DMS114 treated with DMSO at 0.1 percent for 48 hours (cell line): ENCODE measurements around the gene NAE1.
"Not testable (repeated sequence)": the region's sequence is repeated elsewhere in the genome, so short reads cannot be mapped to it uniquely, and the experiment has no call there.

Source experiments
- DNase-seq: peaks from one replicate; lab custom pipeline; 2025; ENCODE audit not compliant: unreplicated experiment; lab: John Stamatoyannopoulos, UW

NAE1 gene

GRCh38 chr16:66809765-66810164 lies 21.0 kb downstream of the NAE1 start:
- no peak for DNase-seq

DNA sequence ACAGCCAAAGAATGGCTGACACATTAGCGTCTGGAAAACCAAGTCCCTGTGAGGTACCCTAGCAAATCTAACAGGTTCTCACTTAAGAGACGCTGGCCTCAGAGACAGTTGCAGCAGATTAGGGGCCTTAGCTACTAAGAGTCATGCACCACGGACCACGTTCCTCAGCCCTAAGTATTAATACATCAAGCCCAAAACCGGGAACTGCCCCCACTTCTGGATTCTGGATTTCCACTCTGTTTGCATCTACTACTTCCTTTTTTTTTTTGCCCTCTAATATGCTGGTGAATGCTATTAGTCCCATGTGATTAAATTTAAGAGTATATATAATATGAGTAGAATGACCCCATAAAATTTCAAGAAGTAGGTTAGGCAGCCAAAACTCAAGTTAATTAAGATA lies 28.6 kb downstream of the NAE1 start:
- DNase-seq, result no peak

GRCh38 chr16:66801320-66802105 lies 29.3 kb downstream of the NAE1 start, which contains the start of gene TERB1:
Gene TERB1 (minus strand): TSS chr16:66801584. CDS start chr16:66796798, 4,786 bp downstream.
- no peak for DNase-seq

- DNase-seq, result no peak
Measured at GRCh38 chr16:66800856-66801255, 29.9 kb downstream of the NAE1 start.

DNA sequence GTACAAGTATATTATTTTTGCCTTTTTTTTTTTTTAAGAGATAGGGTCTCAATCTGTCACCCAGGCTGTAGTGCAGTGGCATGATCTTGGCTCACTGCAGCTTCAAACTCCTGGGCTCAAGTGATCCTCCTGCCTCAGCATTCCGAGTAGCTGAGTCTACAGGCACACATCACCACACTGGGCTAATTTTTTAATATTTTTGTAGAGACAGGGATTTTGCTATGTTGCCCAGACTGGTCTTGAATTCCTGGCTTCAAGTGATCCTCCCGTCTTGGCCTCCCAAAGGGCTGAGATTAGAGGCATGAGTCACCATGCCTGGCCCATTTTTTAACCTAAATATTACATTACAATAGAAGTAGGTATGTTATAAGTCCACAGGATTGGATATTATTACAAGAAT lies 32.6 kb downstream of the NAE1 start:
- DNase-seq, result no peak

GRCh38 chr16:66793984-66794383 lies 36.8 kb downstream of the NAE1 start:
- not testable (repeated sequence) for DNase-seq

DNA sequence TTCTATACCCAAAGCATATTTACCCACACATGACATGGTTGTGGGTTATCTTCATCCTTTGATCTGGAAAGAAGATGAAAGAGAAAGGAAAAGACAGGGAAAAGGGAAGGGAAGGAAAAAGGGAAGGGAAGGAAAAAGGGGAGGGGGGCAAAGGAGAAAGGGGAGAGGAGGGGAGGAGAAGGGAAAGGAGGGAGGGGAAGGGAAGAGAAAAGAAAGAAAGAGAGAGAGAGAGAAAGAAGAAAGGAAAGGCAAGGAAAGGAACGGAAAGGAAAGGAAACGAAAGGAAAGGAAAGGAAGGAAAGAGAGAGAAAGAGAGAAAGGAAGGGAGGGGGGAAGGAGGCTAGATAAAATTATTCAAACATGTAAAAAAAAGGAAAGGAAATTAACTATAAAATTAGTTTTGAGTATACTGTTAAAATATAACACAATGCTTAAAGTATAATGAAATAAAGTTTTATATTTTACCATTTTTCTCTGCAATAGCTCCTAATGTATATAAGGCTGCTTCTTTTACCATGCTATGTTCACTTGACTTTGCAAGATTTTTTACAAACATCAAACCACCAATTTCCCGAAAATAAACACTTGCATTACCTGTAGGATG lies 40.5 kb downstream of the NAE1 start:
- DNase-seq, result no peak

DNA sequence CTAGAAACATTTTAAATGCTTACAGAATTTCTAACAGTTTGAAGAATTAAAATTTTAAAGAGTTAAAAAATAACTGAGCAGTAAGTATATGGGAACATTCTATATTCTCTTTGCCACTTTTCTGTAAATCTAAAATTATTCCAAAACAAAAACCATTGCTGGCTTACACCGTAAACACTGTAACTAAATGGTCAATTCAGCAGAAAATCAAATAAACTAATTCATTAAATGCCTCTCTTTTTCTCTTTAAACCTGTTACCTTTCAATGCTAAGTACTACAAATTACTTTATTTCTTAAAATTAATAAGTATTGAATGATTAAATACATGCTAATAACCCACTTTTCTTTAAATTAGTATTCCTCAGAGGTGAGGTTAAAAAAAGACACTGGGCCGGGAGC lies 43.3 kb downstream of the NAE1 start:
- DNase-seq, result no peak

DNA sequence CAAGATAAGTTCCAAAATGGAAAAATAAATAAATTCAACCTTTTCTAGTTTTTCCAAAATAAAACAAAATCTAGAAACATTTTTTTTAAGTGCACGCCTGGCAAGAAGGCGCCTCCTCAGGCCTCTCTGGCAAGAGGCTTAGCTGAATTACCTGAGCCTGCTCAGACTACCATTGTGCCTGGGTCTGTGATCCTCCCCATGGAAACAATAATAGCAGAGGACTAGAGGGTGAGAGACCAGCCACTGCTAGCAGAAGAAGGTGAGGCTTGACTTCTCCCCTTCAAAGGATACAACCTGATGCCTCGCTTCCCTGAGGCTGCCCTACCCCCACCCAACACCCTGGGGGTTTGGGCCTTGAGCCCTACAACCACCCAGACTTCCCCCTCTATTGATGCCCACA lies 44.2 kb downstream of the NAE1 start:
- no peak for DNase-seq

- DNase-seq, result no peak
Measured at GRCh38 chr16:66776457-66776856, 54.3 kb downstream of the NAE1 start.

DNA sequence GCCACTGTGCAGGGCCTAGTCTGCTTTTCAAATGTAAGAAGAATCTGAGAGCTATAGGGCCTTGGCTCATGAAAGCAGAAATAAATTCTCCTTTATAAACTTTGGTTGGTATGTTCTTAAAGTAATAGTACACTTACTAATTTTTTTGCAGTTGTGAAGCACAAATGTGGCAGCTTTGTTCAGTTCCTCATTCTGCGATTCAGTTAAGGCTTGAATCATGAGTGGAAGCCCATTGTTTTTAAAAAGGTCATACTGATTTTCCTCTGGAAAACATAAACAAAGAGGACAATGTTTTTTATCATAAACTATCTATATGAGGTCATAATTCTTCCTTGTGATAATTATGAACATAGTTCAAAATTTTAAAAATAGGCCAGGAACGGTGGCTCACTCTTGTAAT lies 55.8 kb downstream of the NAE1 start:
- DNase-seq, result no peak

DNA sequence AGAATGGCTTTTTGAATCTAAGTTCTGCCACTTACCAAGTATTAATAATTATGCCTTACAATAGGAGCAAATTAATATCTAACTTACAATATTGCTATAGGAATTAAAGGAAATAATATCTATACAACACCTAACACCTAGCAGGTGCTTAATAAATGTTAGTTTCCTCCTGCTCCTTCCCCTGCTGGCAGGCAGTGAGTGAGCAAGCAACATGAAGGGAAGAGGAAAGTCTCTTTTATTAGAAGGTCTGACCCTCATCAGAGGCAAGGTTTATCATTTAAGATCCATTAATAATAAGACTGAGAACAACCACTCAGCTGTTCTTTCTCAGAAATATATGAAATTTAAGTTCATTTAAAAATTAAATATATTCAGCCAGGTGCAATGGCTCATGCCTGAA lies 72.7 kb downstream of the NAE1 start:
- no peak for DNase-seq

GRCh38 chr16:66754819-66755218 lies 76.0 kb downstream of the NAE1 start:
- DNase-seq, result no peak

DNA sequence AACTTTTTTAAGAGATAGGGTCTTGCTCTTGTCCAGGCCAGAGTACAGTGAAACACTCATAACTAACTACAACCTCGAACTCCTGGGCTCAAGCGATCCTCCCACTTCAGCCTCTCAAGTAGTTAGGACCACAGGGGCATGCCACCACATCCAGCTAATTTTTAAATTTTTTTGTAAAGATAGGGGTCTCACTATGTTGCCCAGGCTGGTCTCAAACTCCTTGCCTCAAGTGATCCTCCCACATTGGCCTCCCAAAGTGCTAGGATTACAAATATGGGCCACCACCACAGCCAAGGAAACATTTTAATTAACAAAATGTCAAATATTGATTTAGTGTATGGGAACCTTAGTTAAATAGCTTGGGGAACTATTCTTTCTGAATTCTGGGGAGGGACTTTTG lies 76.6 kb downstream of the NAE1 start:
- DNase-seq, result no peak

DNA sequence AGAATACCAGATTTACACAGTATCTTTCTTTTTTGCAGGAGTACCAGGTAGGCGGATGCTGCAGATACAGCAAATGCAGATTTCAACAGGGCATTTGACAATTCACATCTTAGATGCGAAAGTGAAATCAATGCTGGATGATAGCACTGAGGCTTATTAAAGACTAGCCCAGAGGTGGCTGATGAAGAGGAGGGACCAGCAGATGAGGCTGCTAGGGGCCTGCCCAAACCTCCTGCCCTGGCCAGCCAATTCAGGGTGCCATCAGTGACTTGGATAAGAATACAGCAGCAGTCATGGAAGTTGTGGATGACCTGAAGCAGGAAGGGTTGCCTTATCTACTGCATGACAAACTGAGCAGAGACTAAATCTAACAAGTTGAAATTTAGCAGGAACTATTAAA lies 77.8 kb downstream of the NAE1 start:
- DNase-seq, result no peak
